Measurements from ENCODE around the gene ZMPSTE24.
A peak's percentile ranks its signal among the peaks of the same experiment; 100 is the strongest.

Gene ZMPSTE24

GRCh38 chr1:40302475-40302874 lies 44.4 kb downstream of the ZMPSTE24 start:
- no peak overlapping the region for H2BK120ac ChIP-seq (ENCODE audit: low read depth, low read length)
- no peak overlapping the region for H3K4ac ChIP-seq (ENCODE audit: low read length)
- H4K8ac ChIP-seq (ENCODE audit: low read depth, low read length) = no peak overlapping the region
- H2BK5ac ChIP-seq (ENCODE audit: low read length) = no peak overlapping the region
- H3K27me3 ChIP-seq (ENCODE audit: control insufficient read depth in 3 of 3, insufficient read depth in 3 of 3, low read depth in 1 of 3, low read length in 3 of 3) = no peaks in the 10 kb centered on the region
- H2AK5ac ChIP-seq (ENCODE audit: low read depth, low read length) = no peak overlapping the region
- H3K36me3 ChIP-seq (replicated peaks in 1 of 2; ENCODE audit: control insufficient read depth in 2 of 2, insufficient read depth in 2 of 2, low read length in 2 of 2) = peaks cover 0 to 3% of the 10 kb centered on the region in 2 donors
- H2AFZ ChIP-seq (ENCODE audit: low read length) = no peak overlapping the region
- H3K79me1 ChIP-seq (ENCODE audit: low read depth, low read length) = no peaks in the 10 kb centered on the region
- no peak overlapping the region for H2BK12ac ChIP-seq (ENCODE audit: low read length)
- no peaks in the 10 kb centered on the region for H3K9me3 ChIP-seq (replicated peaks in 1 of 2; ENCODE audit: control insufficient read depth in 2 of 2, insufficient read depth in 1 of 2, low read depth in 1 of 2, low read length in 2 of 2)
- H3K14ac ChIP-seq (ENCODE audit: low read length) = no peak overlapping the region
- no peak overlapping the region for H3K18ac ChIP-seq (ENCODE audit: low read length)
- peaks cover 0 to 2% of the 10 kb centered on the region in 2 donors for H3K4me1 ChIP-seq (ENCODE audit: control insufficient read depth in 2 of 2, insufficient read depth in 1 of 2, low read depth in 1 of 2, low read length in 2 of 2)
- DNase-seq (ENCODE audit: low spot score) = no peak
- H3K23ac ChIP-seq (ENCODE audit: low read depth, low read length, poor library complexity) = no peak overlapping the region
- no peak overlapping the region for H2BK15ac ChIP-seq (ENCODE audit: low read length)
- WGBS, 2 donors (ENCODE audit: extremely low coverage in 2 of 2, insufficient read length in 2 of 2, insufficient replicate concordance in 1 of 2) = no CpG with 5 or more reads among the region's 13 CpGs
- H3K4me3 ChIP-seq (ENCODE audit: low read length in 2 of 2) = no peak overlapping the region
- H4K91ac ChIP-seq (ENCODE audit: low read depth, low read length, poor library complexity) = no peak overlapping the region
- no peak overlapping the region for H3K27ac ChIP-seq (replicated peaks; ENCODE audit: low read length)
- no peak overlapping the region for H3K4me2 ChIP-seq (ENCODE audit: insufficient read depth, low read length, poor library complexity, severe bottlenecking)
- H3K9ac ChIP-seq (ENCODE audit: low read depth, low read length, poor library complexity) = no peak overlapping the region

- no peak overlapping the region for H4K91ac ChIP-seq (ENCODE audit: low read depth, low read length, poor library complexity)
- no peak overlapping the region for H3K18ac ChIP-seq (ENCODE audit: low read length)
- H2AK5ac ChIP-seq (ENCODE audit: low read depth, low read length) = no peak overlapping the region
- peaks cover 0 to 3% of the 10 kb centered on the region in 2 donors for H3K36me3 ChIP-seq (replicated peaks in 1 of 2; ENCODE audit: control insufficient read depth in 2 of 2, insufficient read depth in 2 of 2, low read length in 2 of 2)
- peak overlapping the region; percentile 48 for H2BK5ac ChIP-seq (ENCODE audit: low read length)
- no peak overlapping the region for H2BK15ac ChIP-seq (ENCODE audit: low read length)
- H4K8ac ChIP-seq (ENCODE audit: low read depth, low read length) = no peak overlapping the region
- no peak overlapping the region for H3K14ac ChIP-seq (ENCODE audit: low read length)
- peaks cover 0 to 4% of the 10 kb centered on the region in 2 donors for H3K4me1 ChIP-seq (ENCODE audit: control insufficient read depth in 2 of 2, insufficient read depth in 1 of 2, low read depth in 1 of 2, low read length in 2 of 2)
- no peak for DNase-seq (ENCODE audit: low spot score)
- WGBS, 2 donors (ENCODE audit: extremely low coverage in 2 of 2, insufficient read length in 2 of 2, insufficient replicate concordance in 1 of 2) = no CpG with 5 or more reads among the region's 38 CpGs
- no peak overlapping the region for H3K4me3 ChIP-seq (ENCODE audit: low read length in 2 of 2)
- no peak overlapping the region for H3K23ac ChIP-seq (ENCODE audit: low read depth, low read length, poor library complexity)
- H3K79me1 ChIP-seq (ENCODE audit: low read depth, low read length) = no peaks in the 10 kb centered on the region
- H3K9me3 ChIP-seq (replicated peaks in 1 of 2; ENCODE audit: control insufficient read depth in 2 of 2, insufficient read depth in 1 of 2, low read depth in 1 of 2, low read length in 2 of 2) = no peaks in the 10 kb centered on the region
- H2BK120ac ChIP-seq (ENCODE audit: low read depth, low read length) = no peak overlapping the region
- H3K27ac ChIP-seq (replicated peaks; ENCODE audit: low read length) = no peak overlapping the region
- H2AFZ ChIP-seq (ENCODE audit: low read length) = no peak overlapping the region
- no peak overlapping the region for H3K4me2 ChIP-seq (ENCODE audit: insufficient read depth, low read length, poor library complexity, severe bottlenecking)
- no peak overlapping the region for H3K4ac ChIP-seq (ENCODE audit: low read length)
- no peak overlapping the region for H3K9ac ChIP-seq (ENCODE audit: low read depth, low read length, poor library complexity)
- H3K27me3 ChIP-seq (ENCODE audit: control insufficient read depth in 3 of 3, insufficient read depth in 3 of 3, low read depth in 1 of 3, low read length in 3 of 3) = no peaks in the 10 kb centered on the region
- H2BK12ac ChIP-seq (ENCODE audit: low read length) = peak overlapping the region; percentile 53
Measured at GRCh38 chr1:40303051-40303771, 45.2 kb downstream of the ZMPSTE24 start.

GRCh38 chr1:40303790-40304189 lies 45.8 kb downstream of the ZMPSTE24 start:
- H3K14ac ChIP-seq (ENCODE audit: low read length) = no peak overlapping the region
- peaks cover 0 to 4% of the 10 kb centered on the region in 2 donors for H3K4me1 ChIP-seq (ENCODE audit: control insufficient read depth in 2 of 2, insufficient read depth in 1 of 2, low read depth in 1 of 2, low read length in 2 of 2)
- no peak overlapping the region for H4K91ac ChIP-seq (ENCODE audit: low read depth, low read length, poor library complexity)
- no peak overlapping the region for H3K9ac ChIP-seq (ENCODE audit: low read depth, low read length, poor library complexity)
- no peak overlapping the region for H2BK5ac ChIP-seq (ENCODE audit: low read length)
- H2BK15ac ChIP-seq (ENCODE audit: low read length) = no peak overlapping the region
- H3K36me3 ChIP-seq (replicated peaks in 1 of 2; ENCODE audit: control insufficient read depth in 2 of 2, insufficient read depth in 2 of 2, low read length in 2 of 2) = peaks cover 0 to 3% of the 10 kb centered on the region in 2 donors
- no peak overlapping the region for H3K23ac ChIP-seq (ENCODE audit: low read depth, low read length, poor library complexity)
- H2AFZ ChIP-seq (ENCODE audit: low read length) = no peak overlapping the region
- no peak overlapping the region for H3K4ac ChIP-seq (ENCODE audit: low read length)
- no peaks in the 10 kb centered on the region for H3K79me1 ChIP-seq (ENCODE audit: low read depth, low read length)
- no peaks in the 10 kb centered on the region for H3K27me3 ChIP-seq (ENCODE audit: control insufficient read depth in 3 of 3, insufficient read depth in 3 of 3, low read depth in 1 of 3, low read length in 3 of 3)
- WGBS, 2 donors (ENCODE audit: extremely low coverage in 2 of 2, insufficient read length in 2 of 2, insufficient replicate concordance in 1 of 2) = no CpG with 5 or more reads among the region's 33 CpGs
- no peak for DNase-seq (ENCODE audit: low spot score)
- peak overlapping the region; percentile 13 for H2AK5ac ChIP-seq (ENCODE audit: low read depth, low read length)
- H2BK120ac ChIP-seq (ENCODE audit: low read depth, low read length) = peak overlapping the region; percentile 61
- H4K8ac ChIP-seq (ENCODE audit: low read depth, low read length) = no peak overlapping the region
- no peak overlapping the region for H3K27ac ChIP-seq (replicated peaks; ENCODE audit: low read length)
- no peak overlapping the region for H3K4me2 ChIP-seq (ENCODE audit: insufficient read depth, low read length, poor library complexity, severe bottlenecking)
- no peaks in the 10 kb centered on the region for H3K9me3 ChIP-seq (replicated peaks in 1 of 2; ENCODE audit: control insufficient read depth in 2 of 2, insufficient read depth in 1 of 2, low read depth in 1 of 2, low read length in 2 of 2)
- H3K4me3 ChIP-seq (ENCODE audit: low read length in 2 of 2) = no peak overlapping the region
- H2BK12ac ChIP-seq (ENCODE audit: low read length) = no peak overlapping the region
- H3K18ac ChIP-seq (ENCODE audit: low read length) = peak overlapping the region; percentile 40

- Histone ChIP-seq H3K4ac (ENCODE audit: low read length) (no peak overlapping the region), H2BK15ac (ENCODE audit: low read length) (no peak overlapping the region), H3K9me3 (replicated peaks in 1 of 2; ENCODE audit: control insufficient read depth in 2 of 2, insufficient read depth in 1 of 2, low read depth in 1 of 2, low read length in 2 of 2) (no peaks in the 10 kb centered on the region), H3K27ac (replicated peaks; ENCODE audit: low read length) (no peak overlapping the region), H3K4me3 (ENCODE audit: low read length in 2 of 2) (no peak overlapping the region), H2BK12ac (ENCODE audit: low read length) (no peak overlapping the region), H3K27me3 (ENCODE audit: control insufficient read depth in 3 of 3, insufficient read depth in 3 of 3, low read depth in 1 of 3, low read length in 3 of 3) (no peaks in the 10 kb centered on the region), H3K9ac (ENCODE audit: low read depth, low read length, poor library complexity) (no peak overlapping the region), H2BK120ac (ENCODE audit: low read depth, low read length) (no peak overlapping the region), H2AFZ (ENCODE audit: low read length) (no peak overlapping the region), H3K23ac (ENCODE audit: low read depth, low read length, poor library complexity) (no peak overlapping the region), H3K4me1 (ENCODE audit: control insufficient read depth in 2 of 2, insufficient read depth in 1 of 2, low read depth in 1 of 2, low read length in 2 of 2) (peaks cover 0 to 9% of the 10 kb centered on the region in 2 donors), H3K36me3 (replicated peaks in 1 of 2; ENCODE audit: control insufficient read depth in 2 of 2, insufficient read depth in 2 of 2, low read length in 2 of 2) (peaks cover 0 to 3% of the 10 kb centered on the region in 2 donors), H2AK5ac (ENCODE audit: low read depth, low read length) (no peak overlapping the region), H4K91ac (ENCODE audit: low read depth, low read length, poor library complexity) (no peak overlapping the region), H3K4me2 (ENCODE audit: insufficient read depth, low read length, poor library complexity, severe bottlenecking) (no peak overlapping the region), H4K8ac (ENCODE audit: low read depth, low read length) (no peak overlapping the region), H3K14ac (ENCODE audit: low read length) (no peak overlapping the region), H2BK5ac (ENCODE audit: low read length) (peak overlapping the region; percentile 44), H3K18ac (ENCODE audit: low read length) (no peak overlapping the region), H3K79me1 (ENCODE audit: low read depth, low read length) (no peaks in the 10 kb centered on the region)
- DNase-seq (ENCODE audit: low spot score) = no peak
- no CpG with 5 or more reads among the region's 5 CpGs for WGBS, 2 donors (ENCODE audit: extremely low coverage in 2 of 2, insufficient read length in 2 of 2, insufficient replicate concordance in 1 of 2)
Measured at GRCh38 chr1:40305451-40305850, 47.4 kb downstream of the ZMPSTE24 start.

All from neuronal stem cell (in vitro differentiated cells).